Astrocyte of the spinal cord (primary cell): ENCODE results near the gene RFPL3.

ENCODE experiments used
- DNase-seq: peaks from one replicate; pipeline ENCODE4 v3.0.0; 2011; ENCODE audit warnings: low read depth, low spot score
- H3K4me3 ChIP-seq: 2 replicates; pipeline ENCODE4 v1.5.1; 2011; ENCODE audit warnings: low read depth, mild to moderate bottlenecking, low read length, moderate library complexity
- in situ Hi-C: cut with HindIII; loops from 2 replicates; pipeline ENCODE4 v1.10.0; 2017; ENCODE audit warnings: low sequenced_read_pairs
- TF ChIP-seq, protein P1 (sequence below): IDR thresholded peaks from 2 replicates; pipeline ENCODE4 v1.5.1; 2012; ENCODE audit warnings: low read depth, mild to moderate bottlenecking, low read length, inconsistent platforms

Gene RFPL3

GRCh38 chr22:32385681-32386080 is 28.0 kb downstream of the RFPL3 start:
- DNase-seq: no peak
- H3K4me3 ChIP-seq: no peak overlapping the region
- in situ Hi-C loops: no loop called here
- TF ChIP-seq, protein P1, sequence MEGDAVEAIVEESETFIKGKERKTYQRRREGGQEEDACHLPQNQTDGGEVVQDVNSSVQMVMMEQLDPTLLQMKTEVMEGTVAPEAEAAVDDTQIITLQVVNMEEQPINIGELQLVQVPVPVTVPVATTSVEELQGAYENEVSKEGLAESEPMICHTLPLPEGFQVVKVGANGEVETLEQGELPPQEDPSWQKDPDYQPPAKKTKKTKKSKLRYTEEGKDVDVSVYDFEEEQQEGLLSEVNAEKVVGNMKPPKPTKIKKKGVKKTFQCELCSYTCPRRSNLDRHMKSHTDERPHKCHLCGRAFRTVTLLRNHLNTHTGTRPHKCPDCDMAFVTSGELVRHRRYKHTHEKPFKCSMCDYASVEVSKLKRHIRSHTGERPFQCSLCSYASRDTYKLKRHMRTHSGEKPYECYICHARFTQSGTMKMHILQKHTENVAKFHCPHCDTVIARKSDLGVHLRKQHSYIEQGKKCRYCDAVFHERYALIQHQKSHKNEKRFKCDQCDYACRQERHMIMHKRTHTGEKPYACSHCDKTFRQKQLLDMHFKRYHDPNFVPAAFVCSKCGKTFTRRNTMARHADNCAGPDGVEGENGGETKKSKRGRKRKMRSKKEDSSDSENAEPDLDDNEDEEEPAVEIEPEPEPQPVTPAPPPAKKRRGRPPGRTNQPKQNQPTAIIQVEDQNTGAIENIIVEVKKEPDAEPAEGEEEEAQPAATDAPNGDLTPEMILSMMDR: no peak

GRCh38 chr22:32389685-32390084 is 32.0 kb downstream of the RFPL3 start:
- in situ Hi-C loops: no loop called here
- H3K4me3 ChIP-seq: no peak overlapping the region
- TF ChIP-seq, protein P1: peak; percentile 65
- DNase-seq: peak; percentile 15

DNA sequence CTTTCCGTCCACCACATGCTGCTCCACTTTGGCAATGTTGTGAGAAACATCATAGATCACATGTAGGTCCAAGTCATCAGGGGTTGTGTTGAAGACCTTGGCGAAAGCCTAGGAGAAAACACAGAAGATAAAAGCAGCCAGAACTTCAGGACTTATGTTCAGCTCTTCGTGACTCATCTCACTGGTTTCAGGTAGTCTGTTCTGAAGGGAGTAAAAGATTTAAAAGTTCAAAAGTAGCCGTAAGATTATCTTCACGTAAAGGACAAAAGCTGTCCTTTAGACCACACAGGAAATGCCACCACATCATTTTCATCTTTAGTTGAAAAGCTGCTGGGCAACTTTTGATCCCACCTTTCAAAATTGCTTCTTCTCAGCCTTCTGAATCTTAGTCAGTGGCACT is 37.4 kb downstream of the RFPL3 start:
- H3K4me3 ChIP-seq: no peak overlapping the region
- TF ChIP-seq, protein P1: no peak
- in situ Hi-C loops: no loop called here
- DNase-seq: no peak

- H3K4me3 ChIP-seq: no peak overlapping the region
- TF ChIP-seq, protein P1: no peak
- in situ Hi-C loops: no loop called here
- DNase-seq: no peak
Measured at GRCh38 chr22:32396255-32396654, 38.6 kb downstream of the RFPL3 start.

DNA sequence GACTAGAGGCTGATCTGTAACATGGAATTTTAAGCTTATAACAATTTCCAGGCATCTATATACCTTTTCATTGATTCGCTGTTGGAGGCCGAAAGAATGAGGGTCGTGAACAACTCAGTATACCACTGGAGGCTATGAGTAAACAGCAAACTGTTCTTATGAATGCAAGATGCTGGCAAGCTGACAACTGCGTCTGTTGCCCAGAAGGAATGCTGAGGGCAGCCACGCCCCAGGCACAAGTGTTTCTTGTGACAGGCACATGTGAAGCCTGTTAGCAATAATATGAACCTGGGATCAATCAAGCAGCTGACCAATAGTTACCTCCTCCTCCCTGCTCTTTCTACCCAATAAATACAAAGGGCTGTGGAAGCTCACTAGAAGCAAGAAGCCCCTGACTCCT is 39.1 kb downstream of the RFPL3 start:
- in situ Hi-C loops: no loop called here
- TF ChIP-seq, protein P1: no peak
- no peak for DNase-seq
- no peak overlapping the region for H3K4me3 ChIP-seq

DNA sequence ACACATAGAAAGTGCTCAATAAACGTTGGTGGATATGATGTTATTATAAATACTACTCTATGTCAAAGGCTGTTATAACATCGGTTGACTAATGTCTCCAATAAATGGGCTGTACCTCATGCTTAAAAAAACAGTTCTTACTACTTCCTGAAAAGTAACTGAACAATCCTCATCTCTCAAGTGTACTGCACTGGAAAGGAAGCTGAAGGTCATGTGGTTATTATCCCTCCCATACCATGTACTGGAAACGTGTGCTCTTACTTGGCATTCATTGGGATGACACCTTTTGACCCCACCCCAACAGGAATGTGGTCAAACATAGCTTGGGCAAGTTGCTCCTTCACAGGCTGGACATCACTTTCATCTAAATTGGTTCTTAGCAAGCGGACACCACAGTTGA is 43.8 kb downstream of the RFPL3 start:
- H3K4me3 ChIP-seq: no peak overlapping the region
- no peak for DNase-seq
- TF ChIP-seq, protein P1: no peak
- in situ Hi-C loops: no loop called here

- TF ChIP-seq, protein P1: no peak
- no peak for DNase-seq
- in situ Hi-C loops: no loop called here
- no peak overlapping the region for H3K4me3 ChIP-seq
Measured at GRCh38 chr22:32404021-32404420, 46.4 kb downstream of the RFPL3 start.
